B cell (primary cell): ENCODE data around the gene PRR23E. TPM values are rescaled to one million over a fixed set of nuclear protein-coding genes. Genes with fewer than 3 reads are reported as not detected.

Source experiments
- ATAC-seq: fragments of 200-7000 bp; cut with Tn5 transposase; one replicate; pipeline ENCODE4 v1.10.0; 2021; ENCODE audit warnings: low read depth, mild to moderate bottlenecking, moderate number of reproducible peaks, moderate library complexity
- CTCF ChIA-PET: fragments of 350-600 bp; sonication (Branson Sonifier 250); formaldehyde crosslinking; loops from one replicate; lab custom pipeline; 2021; ENCODE audit warnings: antibody characterized with exemption, inconsistent platforms; lab: Charles Lee
- POLR2A ChIA-PET: fragments of 350-600 bp; sonication (Branson Sonifier 250); formaldehyde crosslinking; loops from one replicate; lab custom pipeline; 2021; ENCODE audit warnings: antibody characterized with exemption; lab: Charles Lee
- DNase-seq: peaks from one replicate; pipeline ENCODE4 v3.0.0; 2013
- H2AFZ ChIP-seq: 2 replicates; pipeline ENCODE4 v1.6.1; 2012; ENCODE audit warnings: mild to moderate bottlenecking, low read depth, low read length; ENCODE audit not compliant: insufficient read depth, poor library complexity, severe bottlenecking
- H3K27ac ChIP-seq, 2 donors: 1 replicate in 1 of 2; 2 replicates in 1 of 2; pipeline ENCODE4 v1.5.1; 2012 to 2013; ENCODE audit warnings: low read length in 2 of 2, mild to moderate bottlenecking in 2 of 2, moderate library complexity in 1 of 2
- H3K27me3 ChIP-seq, 4 experiments: fragments of 200-600 bp in 1 of 4; sonication (generic) in 1 of 4; replicated peaks in 1 of 4; 1 replicate in 2 of 4; 2 replicates in 2 of 4; pipeline versions ENCODE4 v1.6.1 to v1.7.0; 2013 to 2016; ENCODE audit warnings: low read length in 3 of 4, mild to moderate bottlenecking in 2 of 4, mixed read lengths in 1 of 4, moderate library complexity in 1 of 4; ENCODE audit not compliant: insufficient read depth in 4 of 4, control insufficient read depth in 3 of 4; ENCODE audit errors: control extremely low read depth in 1 of 4
- H3K36me3 ChIP-seq, 2 experiments: replicated peaks in 1 of 2; 1 replicate in 1 of 2; 2 replicates in 1 of 2; pipeline versions ENCODE4 v1.6.1 to v1.7.1; 2013; ENCODE audit warnings: low read length in 1 of 2; ENCODE audit not compliant: insufficient read depth in 2 of 2, control insufficient read depth in 1 of 2; ENCODE audit errors: control extremely low read depth in 1 of 2, extremely low read depth in 1 of 2
- H3K4me1 ChIP-seq, 2 donors: fragments of 200-600 bp in 1 of 2; sonication (generic) in 1 of 2; 1 replicate in 1 of 2; 2 replicates in 1 of 2; pipeline versions ENCODE4 v1.5.1 to v1.6.1; 2013 to 2017; ENCODE audit warnings: low read length in 2 of 2; ENCODE audit not compliant: control insufficient read depth in 2 of 2, insufficient read depth in 2 of 2
- H3K4me2 ChIP-seq: replicated peaks from 2 replicates; pipeline ENCODE3; 2012; ENCODE audit warnings: mild to moderate bottlenecking, low read depth, low read length; ENCODE audit not compliant: poor library complexity, severe bottlenecking
- H3K4me3 ChIP-seq, 5 experiments: fragments of 200-600 bp in 1 of 5; sonication (generic) in 1 of 5; 1 replicate in 3 of 5; 2 replicates in 2 of 5; pipeline versions ENCODE4 v1.5.1 to v1.7.0; 2011 to 2016; ENCODE audit warnings: low read length in 4 of 5, mild to moderate bottlenecking in 4 of 5, low read depth in 2 of 5, control low read depth in 1 of 5, moderate library complexity in 1 of 5; ENCODE audit not compliant: insufficient read depth in 1 of 5; ENCODE audit errors: control extremely low read depth in 1 of 5, extremely low read depth in 1 of 5
- H3K79me2 ChIP-seq: fragments of 200-600 bp; sonication (generic); one replicate; pipeline ENCODE4 v1.6.0; 2016; ENCODE audit warnings: low read length; ENCODE audit not compliant: control insufficient read depth, insufficient read depth
- H3K9ac ChIP-seq: fragments of 200-600 bp; sonication (generic); 2 replicates; pipeline ENCODE4 v1.6.1; 2017; ENCODE audit warnings: mild to moderate bottlenecking, low read length, moderate library complexity
- H3K9me3 ChIP-seq, 3 donors: one replicate each; pipeline versions ENCODE4 v1.6.1 to v1.7.1; 2013; ENCODE audit warnings: low read length in 2 of 3; ENCODE audit not compliant: control insufficient read depth in 2 of 3, insufficient read depth in 1 of 3; ENCODE audit errors: control extremely low read depth in 1 of 3
- H4K20me1 ChIP-seq: 2 replicates; pipeline ENCODE4 v1.6.0; 2012; ENCODE audit warnings: mild to moderate bottlenecking, low read length; ENCODE audit not compliant: insufficient read depth, control insufficient read depth, poor library complexity, severe bottlenecking
- H3K27ac Mint-ChIP-seq: one replicate; pipeline ENCODE4 v1.8.0; 2021; ENCODE audit warnings: mixed read lengths
- H3K27me3 Mint-ChIP-seq: one replicate; pipeline ENCODE4 v1.8.0; 2021; ENCODE audit warnings: mixed read lengths
- H3K4me1 Mint-ChIP-seq: one replicate; pipeline ENCODE4 v1.8.0; 2021; ENCODE audit warnings: mixed read lengths
- H3K4me3 Mint-ChIP-seq: one replicate; pipeline ENCODE4 v1.8.0; 2021; ENCODE audit warnings: mixed read lengths
- H3K9me3 Mint-ChIP-seq: one replicate; pipeline ENCODE4 v1.8.0; 2022; ENCODE audit warnings: mixed read lengths; ENCODE audit not compliant: insufficient read depth
- EZH2 ChIP-seq: IDR thresholded peaks from 2 replicates; pipeline ENCODE4 v1.6.1; 2012; ENCODE audit warnings: borderline replicate concordance, low read depth, mild to moderate bottlenecking, moderate library complexity, low read length; ENCODE audit not compliant: insufficient read depth, poor library complexity, severe bottlenecking
- WGBS: methylation state at CpG from one replicate; pipeline ENCODE4 v1.1.5; 2013; ENCODE audit warnings: missing lambda C conversion rate; ENCODE audit not compliant: insufficient coverage; 5-methylcytosine and 5-hydroxymethylcytosine counted together
- intact Hi-C: fragments of 100-400 bp; cut with micrococcal nuclease; formaldehyde crosslinking; loops from one replicate; pipeline ENCODE4 v1.10.0; 2022
- polyA plus RNA-seq: library from polyadenylated mRNA; depleted of rRNA; stranded (reverse); fragments of >200 nt; gene quantifications from 2 replicates; pipeline ENCODE4 v1.2.3, GENCODE V29; 2012
- total RNA-seq, 2 donors: library from RNA; stranded (reverse); fragments of 120-200 nt in 1 of 2; gene quantifications; 1 replicate in 1 of 2; 2 replicates in 1 of 2; pipeline versions ENCODE4 v1.2.3 to v1.2.4, GENCODE V29; 2013 to 2022
- TF ChIP-seq, protein P1 (sequence below): fragments of 200-600 bp; IDR thresholded peaks from one replicate; pipeline ENCODE4 v1.8.0; 2022; ENCODE audit warnings: antibody characterized with exemption, mild to moderate bottlenecking

PRR23E gene
- total and polyA plus RNA-seq, 2 donors (not counting 1 experiment from before 2014, with no cell fraction given): not detected

DNA sequence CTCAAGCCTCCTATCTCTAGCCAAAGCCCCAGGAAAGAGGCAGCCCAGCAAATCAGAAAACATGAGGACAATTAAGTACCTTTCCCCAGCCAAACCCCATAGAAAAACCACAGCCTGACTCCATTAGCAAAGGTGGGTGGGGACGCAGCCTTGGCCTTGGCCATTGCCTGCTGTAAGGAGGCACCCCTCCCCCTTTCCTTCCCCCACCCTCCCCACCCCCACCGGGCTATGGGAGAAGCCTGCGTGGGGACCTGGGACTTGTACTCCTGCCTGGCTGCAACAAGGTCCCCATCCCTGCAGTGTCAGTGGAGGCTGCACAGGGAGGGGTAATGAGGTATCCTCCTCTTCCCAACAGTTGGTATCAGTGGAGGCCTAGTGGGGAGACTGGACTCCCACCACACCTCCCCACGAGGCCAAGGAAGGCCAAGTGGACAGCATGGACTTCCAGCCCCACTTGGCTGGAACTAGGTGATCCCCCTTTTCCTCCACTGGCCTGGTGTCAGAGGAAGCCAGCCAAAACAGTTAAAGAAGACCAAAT lies 20.5 kb downstream of the PRR23E start:
- WGBS: 60% methylated on average over 1 of the region's 4 CpGs
- no peaks in the 10 kb centered on the region for H3K36me3 ChIP-seq
- no peak overlapping the region for H3K4me3 ChIP-seq
- no peak overlapping the region for H3K27ac ChIP-seq
- peaks cover 20% of the 10 kb centered on the region for H3K27me3 Mint-ChIP-seq
- peaks cover 0 to 2% (median 0%) of the 10 kb centered on the region in 3 donors for H3K9me3 ChIP-seq
- H3K4me1 Mint-ChIP-seq: no peaks in the 10 kb centered on the region
- H3K27me3 ChIP-seq: no peaks in the 10 kb centered on the region
- H3K27ac Mint-ChIP-seq: no peak overlapping the region
- H2AFZ ChIP-seq: no peak overlapping the region
- intact Hi-C loops: no loop called here
- no peak overlapping the region for H3K4me3 Mint-ChIP-seq
- no peaks in the 10 kb centered on the region for H3K9me3 Mint-ChIP-seq
- CTCF ChIA-PET: no interaction called here
- H3K4me1 ChIP-seq: no peaks in the 10 kb centered on the region
- H4K20me1 ChIP-seq: no peaks in the 10 kb centered on the region
- no peak overlapping the region for H3K9ac ChIP-seq
- ATAC-seq (no peak), DNase-seq (no peak)
- TF ChIP-seq EZH2: no peak
- TF ChIP-seq, protein P1, sequence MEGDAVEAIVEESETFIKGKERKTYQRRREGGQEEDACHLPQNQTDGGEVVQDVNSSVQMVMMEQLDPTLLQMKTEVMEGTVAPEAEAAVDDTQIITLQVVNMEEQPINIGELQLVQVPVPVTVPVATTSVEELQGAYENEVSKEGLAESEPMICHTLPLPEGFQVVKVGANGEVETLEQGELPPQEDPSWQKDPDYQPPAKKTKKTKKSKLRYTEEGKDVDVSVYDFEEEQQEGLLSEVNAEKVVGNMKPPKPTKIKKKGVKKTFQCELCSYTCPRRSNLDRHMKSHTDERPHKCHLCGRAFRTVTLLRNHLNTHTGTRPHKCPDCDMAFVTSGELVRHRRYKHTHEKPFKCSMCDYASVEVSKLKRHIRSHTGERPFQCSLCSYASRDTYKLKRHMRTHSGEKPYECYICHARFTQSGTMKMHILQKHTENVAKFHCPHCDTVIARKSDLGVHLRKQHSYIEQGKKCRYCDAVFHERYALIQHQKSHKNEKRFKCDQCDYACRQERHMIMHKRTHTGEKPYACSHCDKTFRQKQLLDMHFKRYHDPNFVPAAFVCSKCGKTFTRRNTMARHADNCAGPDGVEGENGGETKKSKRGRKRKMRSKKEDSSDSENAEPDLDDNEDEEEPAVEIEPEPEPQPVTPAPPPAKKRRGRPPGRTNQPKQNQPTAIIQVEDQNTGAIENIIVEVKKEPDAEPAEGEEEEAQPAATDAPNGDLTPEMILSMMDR: no peak
- no peaks in the 10 kb centered on the region for H3K79me2 ChIP-seq
- POLR2A ChIA-PET: no interaction called here
- no peak overlapping the region for H3K4me2 ChIP-seq

DNA sequence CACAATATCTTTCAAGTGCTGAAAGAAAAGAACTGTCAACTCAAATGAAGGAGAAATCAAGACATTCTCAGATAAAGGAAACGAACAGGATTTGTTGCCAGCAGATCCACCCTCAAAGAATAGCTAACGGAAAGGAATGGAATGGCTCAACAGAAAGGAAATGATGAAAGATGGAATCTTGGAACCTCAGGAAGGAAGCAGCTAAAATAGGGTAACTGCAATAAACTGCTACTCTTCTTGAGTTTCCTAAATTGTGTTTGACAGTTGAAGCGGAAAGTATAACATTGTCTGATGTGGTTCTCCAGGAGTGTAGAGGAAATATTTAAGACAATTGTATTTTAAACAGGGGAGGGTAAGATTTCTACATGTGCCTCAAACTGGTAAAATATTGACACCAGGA lies 22.0 kb downstream of the PRR23E start:
- H3K79me2 ChIP-seq: no peaks in the 10 kb centered on the region
- no peaks in the 10 kb centered on the region for H3K27me3 ChIP-seq
- Mint-ChIP-seq H3K27ac (no peak overlapping the region), H3K4me1 (no peaks in the 10 kb centered on the region), H3K4me3 (no peak overlapping the region), H3K9me3 (no peaks in the 10 kb centered on the region), H3K27me3 (peaks cover 20% of the 10 kb centered on the region)
- H3K4me3 ChIP-seq: no peak overlapping the region
- H2AFZ ChIP-seq: no peak overlapping the region
- ATAC-seq (no peak), DNase-seq (no peak)
- TF ChIP-seq EZH2: no peak
- TF ChIP-seq, protein P1: no peak
- no peak overlapping the region for H3K4me2 ChIP-seq
- H4K20me1 ChIP-seq: no peaks in the 10 kb centered on the region
- no peaks in the 10 kb centered on the region for H3K36me3 ChIP-seq
- H3K9ac ChIP-seq: no peak overlapping the region
- no peaks in the 10 kb centered on the region for H3K4me1 ChIP-seq
- no CpG with 5 or more reads among the region's 3 CpGs for WGBS
- CTCF ChIA-PET: no interaction called here
- no peaks in the 10 kb centered on the region for H3K9me3 ChIP-seq
- no peak overlapping the region for H3K27ac ChIP-seq
- intact Hi-C loops: no loop called here
- POLR2A ChIA-PET: no interaction called here
